Smooth muscle cell (in vitro differentiated cells): ENCODE measurements around the gene FHAD1. TPM values are rescaled to one million over a fixed set of nuclear protein-coding genes. Genes with fewer than 3 reads are reported as not detected.
A peak's percentile ranks its signal among the peaks of the same experiment; 100 is the strongest.

Experiments
- DNase-seq: peaks from one replicate; lab custom pipeline; 2025; ENCODE audit not compliant: unreplicated experiment; lab: John Stamatoyannopoulos, UW
- H2AFZ ChIP-seq: fragments of 200-600 bp; sonication (generic); 2 replicates; pipeline ENCODE4 v1.6.0; 2016; ENCODE audit warnings: antibody characterized with exemption, low read depth, mild to moderate bottlenecking
- H3F3A ChIP-seq: fragments of 200-600 bp; sonication (generic); 2 replicates; pipeline ENCODE4 v1.6.0; 2017; ENCODE audit warnings: antibody characterized with exemption, low read depth
- H3K27ac ChIP-seq: fragments of 200-600 bp; sonication (generic); 2 replicates; pipeline ENCODE4 v1.5.1; 2016; ENCODE audit warnings: low read depth, mild to moderate bottlenecking
- H3K27me3 ChIP-seq: fragments of 200-600 bp; sonication (generic); 2 replicates; pipeline ENCODE4 v1.6.1; 2016; ENCODE audit warnings: low read depth, mild to moderate bottlenecking
- H3K36me3 ChIP-seq: fragments of 200-600 bp; sonication (generic); 2 replicates; pipeline ENCODE4 v1.5.1; 2016; ENCODE audit warnings: low read depth
- H3K4me1 ChIP-seq: fragments of 200-600 bp; sonication (generic); 2 replicates; pipeline ENCODE4 v1.5.1; 2016; ENCODE audit warnings: low read depth
- H3K4me2 ChIP-seq: fragments of 200-600 bp; sonication (generic); 2 replicates; pipeline ENCODE4 v1.6.0; 2016; ENCODE audit warnings: mild to moderate bottlenecking
- H3K4me3 ChIP-seq: fragments of 200-600 bp; sonication (generic); 2 replicates; pipeline ENCODE4 v1.5.1; 2016; ENCODE audit warnings: mild to moderate bottlenecking
- H3K79me2 ChIP-seq: fragments of 200-600 bp; sonication (generic); 2 replicates; pipeline ENCODE4 v1.6.0; 2016; ENCODE audit warnings: low read depth, mild to moderate bottlenecking
- H3K9ac ChIP-seq: fragments of 200-600 bp; sonication (generic); 2 replicates; pipeline ENCODE4 v1.6.0; 2016; ENCODE audit warnings: low read depth
- H3K9me3 ChIP-seq: fragments of 200-600 bp; sonication (generic); replicated peaks from 2 replicates; pipeline ENCODE4 v1.5.1; 2016; ENCODE audit warnings: low read depth
- H4K20me1 ChIP-seq: fragments of 200-600 bp; sonication (generic); 2 replicates; pipeline ENCODE4 v1.6.0; 2016; ENCODE audit warnings: low read depth
- WGBS: methylation state at CpG from one replicate; pipeline ENCODE4 v1.1.7; 2016; ENCODE audit warnings: low lambda C conversion rate; 5-methylcytosine and 5-hydroxymethylcytosine counted together
- polyA plus RNA-seq: library from polyadenylated mRNA; unstranded; fragments of >200 nt; fragmentation: Nextera tagmentation; extraction: Ambion mirVana; gene quantifications from 2 replicates; pipeline ENCODE4 v1.2.1, GENCODE V29; 2016
- total RNA-seq: library from RNA; depleted of rRNA; stranded (reverse); fragments of >200 nt; gene quantifications from 2 replicates; pipeline ENCODE4 v1.2.3, GENCODE V29; 2014
- TF ChIP-seq, protein P1 (sequence below): fragments of 200-600 bp; sonication (generic); IDR thresholded peaks from 2 replicates; pipeline ENCODE4 v1.5.1; 2017; ENCODE audit warnings: borderline replicate concordance, mild to moderate bottlenecking, antibody characterized with exemption; ENCODE audit not compliant: insufficient read depth, poor library complexity, severe bottlenecking

The FHAD1 gene
- total and polyA plus RNA-seq, 2 experiments from 2014 or later: 0.33 TPM; not detected in 1

DNA sequence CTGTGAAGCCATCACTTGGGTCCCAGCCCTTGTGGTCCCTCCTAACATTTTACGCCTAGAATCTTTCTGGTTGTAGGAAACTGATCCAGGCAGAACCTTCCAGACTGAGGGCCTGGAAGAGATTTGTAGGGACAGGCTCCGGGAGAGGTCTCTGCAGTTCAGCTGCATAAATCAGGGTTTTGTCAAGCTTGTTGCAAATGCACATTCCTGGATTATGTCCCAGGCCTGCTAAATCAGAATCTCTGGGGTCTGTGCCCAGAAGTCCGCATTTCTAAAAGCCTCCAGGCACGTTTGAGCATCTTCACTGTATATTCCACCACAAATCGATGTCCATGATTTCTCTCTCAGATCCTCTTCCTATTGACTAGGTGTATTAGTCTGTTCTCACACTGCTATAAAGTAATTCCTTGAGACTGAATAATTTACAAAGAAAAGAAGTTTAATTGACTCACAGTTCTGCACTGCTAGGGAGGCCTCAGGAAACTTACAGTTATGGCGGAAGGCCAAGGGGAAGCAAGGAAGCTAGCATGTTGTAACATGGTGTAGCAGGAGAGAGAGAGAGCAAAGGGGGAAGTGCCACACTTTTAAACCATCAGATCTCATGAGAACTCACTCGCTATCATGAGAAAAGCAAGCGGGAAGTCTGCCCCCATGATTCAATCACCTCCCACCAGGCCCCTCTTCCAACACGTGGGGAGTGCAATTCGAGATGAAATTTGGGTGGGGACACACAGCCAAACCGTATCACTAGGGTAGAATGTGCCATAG lies 1.2 kb upstream of the FHAD1 start:
- no peak overlapping the region for H3K4me3 ChIP-seq
- no peak overlapping the region for H3K9ac ChIP-seq
- H4K20me1 ChIP-seq: no peaks in the 10 kb centered on the region
- no peaks in the 10 kb centered on the region for H3K27me3 ChIP-seq
- H3K36me3 ChIP-seq: no peaks in the 10 kb centered on the region
- H3F3A ChIP-seq: peaks cover 17% of the 10 kb centered on the region
- H3K4me1 ChIP-seq: peaks cover 5% of the 10 kb centered on the region
- H3K9me3 ChIP-seq: no peaks in the 10 kb centered on the region
- WGBS: 51% methylated on average over 11 of the region's 11 CpGs
- no peak overlapping the region for H3K27ac ChIP-seq
- TF ChIP-seq, protein P1, sequence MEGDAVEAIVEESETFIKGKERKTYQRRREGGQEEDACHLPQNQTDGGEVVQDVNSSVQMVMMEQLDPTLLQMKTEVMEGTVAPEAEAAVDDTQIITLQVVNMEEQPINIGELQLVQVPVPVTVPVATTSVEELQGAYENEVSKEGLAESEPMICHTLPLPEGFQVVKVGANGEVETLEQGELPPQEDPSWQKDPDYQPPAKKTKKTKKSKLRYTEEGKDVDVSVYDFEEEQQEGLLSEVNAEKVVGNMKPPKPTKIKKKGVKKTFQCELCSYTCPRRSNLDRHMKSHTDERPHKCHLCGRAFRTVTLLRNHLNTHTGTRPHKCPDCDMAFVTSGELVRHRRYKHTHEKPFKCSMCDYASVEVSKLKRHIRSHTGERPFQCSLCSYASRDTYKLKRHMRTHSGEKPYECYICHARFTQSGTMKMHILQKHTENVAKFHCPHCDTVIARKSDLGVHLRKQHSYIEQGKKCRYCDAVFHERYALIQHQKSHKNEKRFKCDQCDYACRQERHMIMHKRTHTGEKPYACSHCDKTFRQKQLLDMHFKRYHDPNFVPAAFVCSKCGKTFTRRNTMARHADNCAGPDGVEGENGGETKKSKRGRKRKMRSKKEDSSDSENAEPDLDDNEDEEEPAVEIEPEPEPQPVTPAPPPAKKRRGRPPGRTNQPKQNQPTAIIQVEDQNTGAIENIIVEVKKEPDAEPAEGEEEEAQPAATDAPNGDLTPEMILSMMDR: no peak
- H3K79me2 ChIP-seq: no peaks in the 10 kb centered on the region
- DNase-seq: no peak
- H3K4me2 ChIP-seq: no peak overlapping the region
- peak overlapping the region; percentile 72 for H2AFZ ChIP-seq

DNA sequence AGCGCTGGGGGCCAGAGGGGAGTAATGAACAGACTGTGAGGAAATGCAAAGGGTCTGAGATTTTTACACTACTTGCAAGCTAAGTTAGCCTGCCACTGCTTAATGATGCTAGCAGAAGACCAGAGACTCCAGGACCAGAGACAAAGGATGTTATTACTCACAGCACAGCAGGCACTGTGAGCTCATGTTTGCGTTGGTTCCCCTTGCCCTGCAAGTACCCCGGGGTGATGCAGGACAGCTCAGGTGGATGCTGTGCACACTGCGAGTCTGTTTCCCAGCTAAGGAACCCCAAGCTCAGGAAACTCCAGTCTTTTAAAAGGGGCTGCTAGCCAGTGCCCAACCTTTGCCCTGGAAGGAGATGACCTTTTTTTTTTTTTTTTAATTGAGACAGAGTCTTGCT lies 1.2 kb downstream of the FHAD1 start:
- Histone ChIP-seq H3K4me2 (no peak overlapping the region), H3K36me3 (no peaks in the 10 kb centered on the region), H4K20me1 (no peaks in the 10 kb centered on the region), H3K9me3 (no peaks in the 10 kb centered on the region), H3K4me1 (peaks cover 9% of the 10 kb centered on the region), H3K27ac (no peak overlapping the region), H3K79me2 (no peaks in the 10 kb centered on the region), H3K9ac (no peak overlapping the region), H3K27me3 (no peaks in the 10 kb centered on the region), H3F3A (peaks cover 15% of the 10 kb centered on the region), H2AFZ (no peak overlapping the region), H3K4me3 (no peak overlapping the region)
- TF ChIP-seq, protein P1: no peak
- DNase-seq: no peak
- WGBS: 83% methylated on average over 4 of the region's 4 CpGs

GRCh38 chr1:15249081-15249480 lies 2.1 kb downstream of the FHAD1 start:
- H3K9ac ChIP-seq: no peak overlapping the region
- H3K9me3 ChIP-seq: no peaks in the 10 kb centered on the region
- DNase-seq: no peak
- H3K4me3 ChIP-seq: no peak overlapping the region
- no peak overlapping the region for H2AFZ ChIP-seq
- no peak overlapping the region for H3K4me2 ChIP-seq
- no peaks in the 10 kb centered on the region for H3K36me3 ChIP-seq
- no peaks in the 10 kb centered on the region for H3K79me2 ChIP-seq
- no peak overlapping the region for H3K27ac ChIP-seq
- peaks cover 13% of the 10 kb centered on the region for H3F3A ChIP-seq
- no peaks in the 10 kb centered on the region for H4K20me1 ChIP-seq
- H3K27me3 ChIP-seq: no peaks in the 10 kb centered on the region
- 43% methylated on average over 5 of the region's 5 CpGs for WGBS
- TF ChIP-seq, protein P1: no peak
- H3K4me1 ChIP-seq: peaks cover 9% of the 10 kb centered on the region
